ENCODE results near the gene KCNE1.
A peak's percentile ranks its signal among the peaks of the same experiment; 100 is the strongest.
"Not testable (repeated sequence)": the region's sequence is repeated elsewhere in the genome, so short reads cannot be mapped to it uniquely, and the experiment has no call there.

The KCNE1 gene

GRCh38 chr21:34511787-34512455 lies at the start of gene KCNE1:
Gene KCNE1, minus strand, starts transcription at chr21:34512210. Its CDS starts 62,576 bp downstream, at chr21:34449634.
- DNase-seq, result peak in 1 of 2 donors; percentile 73

- no peak for DNase-seq
These were observed 49.8 kb upstream of the KCNE1 start for GRCh38 chr21:34561806-34562205.

- DNase-seq, result no peak
These were observed 48.6 kb upstream of the KCNE1 start for GRCh38 chr21:34560609-34561008.

- DNase-seq, result no peak
These were observed 48.0 kb upstream of the KCNE1 start for GRCh38 chr21:34560021-34560420.

- DNase-seq, result no peak
These were observed 47.1 kb upstream of the KCNE1 start for GRCh38 chr21:34559089-34559631.

- no peak for DNase-seq
These were observed 46.2 kb upstream of the KCNE1 start for GRCh38 chr21:34558166-34558565.

GRCh38 chr21:34557261-34557660 lies 45.3 kb upstream of the KCNE1 start:
- DNase-seq, result no peak

- not testable (repeated sequence) for DNase-seq
These were observed 42.7 kb upstream of the KCNE1 start for GRCh38 chr21:34554670-34555069.

- DNase-seq, result no peak
These were observed 42.2 kb upstream of the KCNE1 start for GRCh38 chr21:34554227-34554626.

- no peak for DNase-seq
These were observed 41.3 kb upstream of the KCNE1 start for GRCh38 chr21:34553151-34553952.

- no peak for DNase-seq
These were observed 40.5 kb upstream of the KCNE1 start for GRCh38 chr21:34552360-34553098.

- no peak for DNase-seq
These were observed 38.3 kb upstream of the KCNE1 start for GRCh38 chr21:34550182-34550799.

GRCh38 chr21:34548781-34549376 lies 36.9 kb upstream of the KCNE1 start:
- no peak for DNase-seq

- DNase-seq, result no peak
These were observed 34.5 kb upstream of the KCNE1 start for GRCh38 chr21:34546542-34546941.

GRCh38 chr21:34545079-34545884 lies 33.3 kb upstream of the KCNE1 start:
- DNase-seq, result peak in 1 of 2 donors; percentile 53

GRCh38 chr21:34544032-34544496 lies 32.1 kb upstream of the KCNE1 start:
- peak; percentile 33 to 41 for DNase-seq

GRCh38 chr21:34543017-34543416 lies 31.0 kb upstream of the KCNE1 start:
- no peak for DNase-seq

GRCh38 chr21:34540206-34540605 lies 28.2 kb upstream of the KCNE1 start:
- no peak for DNase-seq

- no peak for DNase-seq
These were observed 25.8 kb upstream of the KCNE1 start for GRCh38 chr21:34537838-34538237.

GRCh38 chr21:34536820-34537219 lies 24.8 kb upstream of the KCNE1 start:
- no peak for DNase-seq

GRCh38 chr21:34536311-34536710 lies 24.3 kb upstream of the KCNE1 start:
- no peak for DNase-seq

Measured in CD4-positive, alpha-beta T cell treated with Interleukin-1 beta for 1 hour (primary cell).